ENCODE results near the gene RTKN.

DNA sequence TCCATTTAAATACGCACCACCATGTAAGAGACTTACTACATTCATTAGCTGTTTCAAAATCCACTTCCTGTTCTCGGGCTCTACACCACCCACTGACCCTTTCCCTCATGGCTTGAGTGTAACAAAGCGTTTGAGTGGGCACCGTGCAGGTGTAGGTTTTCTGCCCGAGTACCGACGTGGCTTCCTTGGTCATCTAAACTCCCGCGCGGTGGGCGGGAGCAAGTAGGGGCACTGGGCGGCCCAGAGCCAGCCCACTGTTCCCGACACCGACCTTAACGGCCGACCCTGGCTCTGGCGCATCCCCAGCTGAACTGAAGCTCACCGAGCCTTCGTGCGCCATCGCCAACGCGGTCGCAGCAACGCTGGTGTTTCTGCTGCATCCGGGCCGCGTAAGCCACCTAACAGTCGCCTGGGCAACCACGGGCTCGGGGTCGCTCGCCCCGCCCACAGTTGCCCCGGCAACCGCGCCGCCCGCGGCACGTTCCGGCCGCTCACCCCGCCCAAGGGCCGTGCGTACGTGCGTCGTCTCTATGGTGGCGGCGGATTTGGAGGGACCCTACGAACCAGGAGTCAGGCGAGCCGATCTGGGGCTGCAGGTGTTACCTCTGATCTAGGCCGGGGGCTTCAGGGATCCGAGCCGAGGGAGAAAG lies 20.4 kb downstream of the RTKN start, which contains the start of the genes C2orf81 and WDR54:
- TF ChIP-seq, protein P1, sequence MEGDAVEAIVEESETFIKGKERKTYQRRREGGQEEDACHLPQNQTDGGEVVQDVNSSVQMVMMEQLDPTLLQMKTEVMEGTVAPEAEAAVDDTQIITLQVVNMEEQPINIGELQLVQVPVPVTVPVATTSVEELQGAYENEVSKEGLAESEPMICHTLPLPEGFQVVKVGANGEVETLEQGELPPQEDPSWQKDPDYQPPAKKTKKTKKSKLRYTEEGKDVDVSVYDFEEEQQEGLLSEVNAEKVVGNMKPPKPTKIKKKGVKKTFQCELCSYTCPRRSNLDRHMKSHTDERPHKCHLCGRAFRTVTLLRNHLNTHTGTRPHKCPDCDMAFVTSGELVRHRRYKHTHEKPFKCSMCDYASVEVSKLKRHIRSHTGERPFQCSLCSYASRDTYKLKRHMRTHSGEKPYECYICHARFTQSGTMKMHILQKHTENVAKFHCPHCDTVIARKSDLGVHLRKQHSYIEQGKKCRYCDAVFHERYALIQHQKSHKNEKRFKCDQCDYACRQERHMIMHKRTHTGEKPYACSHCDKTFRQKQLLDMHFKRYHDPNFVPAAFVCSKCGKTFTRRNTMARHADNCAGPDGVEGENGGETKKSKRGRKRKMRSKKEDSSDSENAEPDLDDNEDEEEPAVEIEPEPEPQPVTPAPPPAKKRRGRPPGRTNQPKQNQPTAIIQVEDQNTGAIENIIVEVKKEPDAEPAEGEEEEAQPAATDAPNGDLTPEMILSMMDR (conservative IDR thresholded peaks at IDR 0.05; ENCODE audit: low read depth, low read length): no peak
- no peak for TF ChIP-seq EZH2 (IDR thresholded peaks at IDR 0.05; ENCODE audit: borderline replicate concordance, low read depth, low read length, poor library complexity, severe bottlenecking)

Measured in A673 (cell line).